ENCODE measurements around the gene GRAMD2A.

GRAMD2A gene

DNA sequence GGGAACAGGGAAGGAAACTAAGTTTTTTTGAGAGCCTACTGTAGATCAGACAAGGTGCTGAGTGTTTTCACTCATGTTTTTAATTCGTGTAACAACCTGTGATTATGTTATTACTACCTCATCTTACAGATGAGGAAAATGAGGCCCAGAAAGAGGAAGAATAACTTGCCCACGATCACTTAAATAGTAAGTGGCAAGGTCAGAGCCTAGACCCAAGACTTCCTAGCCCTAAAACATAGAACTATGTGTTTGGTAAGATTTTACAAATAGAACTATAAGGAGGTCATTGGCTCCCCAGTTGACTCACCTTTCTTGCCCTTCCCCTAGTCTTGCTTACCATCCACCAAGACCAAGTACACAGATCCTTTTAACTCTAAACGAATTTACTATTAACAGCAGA lies 65.7 kb downstream of the GRAMD2A start:
- TF ChIP-seq, protein P1, sequence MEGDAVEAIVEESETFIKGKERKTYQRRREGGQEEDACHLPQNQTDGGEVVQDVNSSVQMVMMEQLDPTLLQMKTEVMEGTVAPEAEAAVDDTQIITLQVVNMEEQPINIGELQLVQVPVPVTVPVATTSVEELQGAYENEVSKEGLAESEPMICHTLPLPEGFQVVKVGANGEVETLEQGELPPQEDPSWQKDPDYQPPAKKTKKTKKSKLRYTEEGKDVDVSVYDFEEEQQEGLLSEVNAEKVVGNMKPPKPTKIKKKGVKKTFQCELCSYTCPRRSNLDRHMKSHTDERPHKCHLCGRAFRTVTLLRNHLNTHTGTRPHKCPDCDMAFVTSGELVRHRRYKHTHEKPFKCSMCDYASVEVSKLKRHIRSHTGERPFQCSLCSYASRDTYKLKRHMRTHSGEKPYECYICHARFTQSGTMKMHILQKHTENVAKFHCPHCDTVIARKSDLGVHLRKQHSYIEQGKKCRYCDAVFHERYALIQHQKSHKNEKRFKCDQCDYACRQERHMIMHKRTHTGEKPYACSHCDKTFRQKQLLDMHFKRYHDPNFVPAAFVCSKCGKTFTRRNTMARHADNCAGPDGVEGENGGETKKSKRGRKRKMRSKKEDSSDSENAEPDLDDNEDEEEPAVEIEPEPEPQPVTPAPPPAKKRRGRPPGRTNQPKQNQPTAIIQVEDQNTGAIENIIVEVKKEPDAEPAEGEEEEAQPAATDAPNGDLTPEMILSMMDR (IDR thresholded peaks at IDR 0.05; ENCODE audit: control insufficient read depth, insufficient read depth, low read depth, low read length, missing control alignments): no peak
- no peak for DNase-seq (ENCODE audit: low read depth)
- H3K4me3 ChIP-seq (ENCODE audit: control insufficient read depth, low read depth, low read length): no peak overlapping the region

GRCh38 chr15:72130272-72130671 lies 67.3 kb downstream of the GRAMD2A start:
- no peak overlapping the region for H3K4me3 ChIP-seq (ENCODE audit: control insufficient read depth, low read depth, low read length)
- DNase-seq (ENCODE audit: low read depth): no peak
- TF ChIP-seq, protein P1 (IDR thresholded peaks at IDR 0.05; ENCODE audit: control insufficient read depth, insufficient read depth, low read depth, low read length, missing control alignments): no peak

DNA sequence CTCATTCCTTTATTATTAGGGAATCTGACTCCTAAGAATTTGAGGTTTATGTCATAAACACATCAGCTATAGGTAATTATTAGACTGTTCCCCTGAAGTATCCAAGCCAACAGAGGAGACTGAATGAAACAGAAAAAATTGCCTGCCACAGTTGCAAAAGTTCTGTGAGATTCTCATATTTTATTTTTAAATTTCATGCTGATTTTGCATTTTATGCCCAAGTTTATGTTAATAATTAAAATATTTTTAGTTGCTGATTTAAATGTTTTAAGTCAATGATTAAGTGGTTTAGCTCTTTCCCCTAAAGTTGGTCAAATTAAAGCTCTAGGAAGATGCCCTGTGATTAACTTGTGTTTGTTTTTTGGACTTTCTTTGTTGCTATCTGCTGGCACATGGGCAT lies 69.2 kb downstream of the GRAMD2A start:
- no peak overlapping the region for H3K4me3 ChIP-seq (ENCODE audit: control insufficient read depth, low read depth, low read length)
- DNase-seq (ENCODE audit: low read depth): no peak
- TF ChIP-seq, protein P1 (IDR thresholded peaks at IDR 0.05; ENCODE audit: control insufficient read depth, insufficient read depth, low read depth, low read length, missing control alignments): no peak

- DNase-seq (ENCODE audit: low read depth): no peak
- TF ChIP-seq, protein P1 (IDR thresholded peaks at IDR 0.05; ENCODE audit: control insufficient read depth, insufficient read depth, low read depth, low read length, missing control alignments): no peak
These were observed 69.8 kb downstream of the GRAMD2A start for GRCh38 chr15:72127724-72128322.

DNA sequence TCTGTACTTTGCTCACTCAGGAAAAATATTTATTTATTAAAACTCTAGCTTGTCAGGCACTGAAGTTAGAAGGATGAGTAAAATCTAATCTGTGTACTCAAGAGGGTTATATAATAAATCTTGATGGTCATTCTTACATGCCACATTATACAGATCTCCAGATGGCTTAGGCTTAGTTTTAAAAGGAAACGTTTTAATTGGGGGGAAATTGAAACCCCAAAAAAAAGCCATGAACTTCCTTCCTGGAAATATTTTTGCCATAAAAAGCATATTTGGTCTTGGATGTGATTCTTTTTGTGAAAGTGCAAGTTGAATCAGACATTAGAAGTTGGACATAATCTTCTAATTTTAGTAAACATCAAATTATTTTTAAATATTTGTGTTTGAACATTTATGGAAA lies 73.4 kb downstream of the GRAMD2A start:
- TF ChIP-seq, protein P1 (IDR thresholded peaks at IDR 0.05; ENCODE audit: control insufficient read depth, insufficient read depth, low read depth, low read length, missing control alignments): no peak
- no peak overlapping the region for H3K4me3 ChIP-seq (ENCODE audit: control insufficient read depth, low read depth, low read length)
- no peak for DNase-seq (ENCODE audit: low read depth)

More at GRCh38 chr15:72127724-72128322, 69.8 kb downstream of the GRAMD2A start:
- H3K4me3 ChIP-seq (ENCODE audit: control insufficient read depth, low read depth, low read length): no peak overlapping the region

DNA sequence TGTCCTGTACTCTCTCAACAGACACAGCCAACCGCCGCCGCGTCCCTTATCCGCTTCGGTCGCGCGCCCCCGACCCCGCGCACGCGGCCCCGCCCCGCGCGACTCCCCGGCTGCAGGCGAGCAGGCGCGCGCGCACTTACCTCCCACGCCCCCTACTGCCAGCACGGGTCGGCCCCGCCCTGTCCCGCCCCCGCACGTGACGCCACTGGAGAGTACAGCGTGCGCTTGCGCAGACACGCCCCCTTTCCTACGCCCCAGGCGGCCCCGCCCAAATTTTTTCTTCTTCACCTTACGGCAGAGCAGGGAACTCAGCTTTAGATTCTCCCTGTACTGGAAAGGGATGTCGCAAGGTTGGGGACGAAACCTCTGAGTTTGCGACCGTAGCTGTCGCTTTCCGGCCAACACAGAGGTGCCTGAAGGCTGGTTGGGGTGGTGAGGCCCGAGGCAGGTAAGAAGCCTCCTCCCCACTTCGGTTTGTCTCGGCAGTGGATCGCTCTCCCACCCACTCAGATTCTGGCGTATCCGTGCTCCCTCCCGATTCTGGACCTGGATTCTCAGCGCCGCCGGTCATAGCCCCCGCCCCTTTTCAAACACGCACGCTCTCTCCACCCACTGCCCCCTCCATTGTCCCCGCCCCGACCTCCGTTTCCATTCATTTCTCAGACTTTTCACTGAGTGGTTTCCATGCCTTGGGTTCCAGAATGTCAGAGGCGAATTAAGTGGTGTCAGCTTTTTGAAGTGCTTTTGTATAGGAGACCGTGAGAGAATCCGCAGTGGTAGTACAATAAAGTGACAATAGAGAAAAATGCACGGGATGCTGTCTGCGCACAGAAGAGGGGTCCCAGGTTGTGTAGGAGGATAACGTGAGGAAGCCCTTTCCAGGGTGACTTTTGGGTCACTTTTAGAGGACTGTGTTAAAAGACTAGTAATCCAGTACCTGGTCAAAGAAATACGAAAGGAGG lies 79.3 kb downstream of the GRAMD2A start, which contains the start of the genes MYO9A and SENP8:
MYO9A (minus strand) TSS at position 134 of the 962 bp plus-strand sequence. CDS start 71,587 bp downstream, outside the sequence.
SENP8 (plus strand) TSS at position 387 of the 962 bp plus-strand sequence. CDS start 21,221 bp downstream, outside the sequence.
- TF ChIP-seq, protein P1 (IDR thresholded peaks at IDR 0.05; ENCODE audit: control insufficient read depth, insufficient read depth, low read depth, low read length, missing control alignments): no peak
- peak within 1 kb of the TSS; percentile 72 for H3K4me3 ChIP-seq (ENCODE audit: control insufficient read depth, low read depth, low read length)
- DNase-seq (ENCODE audit: low read depth): peak; percentile 94

All from AG09309 (cell line).